Measurements from ENCODE around the gene CAVIN2. TPM values are rescaled to one million over a fixed set of nuclear protein-coding genes. Genes with fewer than 3 reads are reported as not detected.

Gene CAVIN2
- total RNA-seq, 1 experiment from 2014 or later = not detected

GRCh38 chr2:191867507-191867847, 20.6 kb upstream of the CAVIN2 start:
- no peak for DNase-seq
- Mint-ChIP-seq H3K36me3 (ENCODE audit: insufficient read depth, unreplicated experiment) (peaks cover 4% of the 10 kb centered on the region), H3K27me3 (ENCODE audit: insufficient read depth, unreplicated experiment) (no peaks in the 10 kb centered on the region), H3K4me1 (ENCODE audit: low read depth, unreplicated experiment) (peaks cover 18% of the 10 kb centered on the region), H3K9me3 (ENCODE audit: unreplicated experiment) (no peaks in the 10 kb centered on the region), H3K27ac (ENCODE audit: unreplicated experiment) (peak overlapping the region; percentile 94), H3K4me3 (ENCODE audit: unreplicated experiment) (peak overlapping the region; percentile 33)
- intact Hi-C loops (cut with micrococcal nuclease; ENCODE audit: unreplicated experiment) = loop anchor here (5.0 kb wide), 3 partner anchors 110 to 300 kb away; no protein-coding TSS in a partner anchor
- H3K4me1 ChIP-seq = peaks cover 21% of the 10 kb centered on the region
- no peaks in the 10 kb centered on the region for H3K36me3 ChIP-seq (ENCODE audit: control insufficient read depth, insufficient read depth, low read length)
- ChIA-PET CTCF (interaction anchor here (1.0 kb wide), 1 partner anchor 295 kb away, joined by 3 read pairs; no protein-coding TSS in a partner anchor), POLR2A (interaction anchor here (0.8 kb wide), 1 partner anchor 66 kb away, joined by 3 read pairs; no protein-coding TSS in a partner anchor)
- H3K4me3 ChIP-seq (ENCODE audit: low read depth, low read length) = no peak overlapping the region
- peaks cover 7% of the 10 kb centered on the region; the same call in 1 of the 2 replicates for H3K9me3 ChIP-seq
- no TSS peak for BruUV-seq (replicated peaks)
- TF ChIP-seq CTCF (IDR thresholded peaks at IDR 0.05; ENCODE audit: insufficient read depth in 1 of 2, low read depth in 1 of 2, low read length in 1 of 2, severe bottlenecking in 1 of 2, unreplicated experiment in 1 of 2) = no peak
- H3K27me3 ChIP-seq (replicated peaks; ENCODE audit: control insufficient read depth, insufficient read depth, low read length) = no peaks in the 10 kb centered on the region

GRCh38 chr2:191866675-191867506, 20.0 kb upstream of the CAVIN2 start:
- peaks cover 4% of the 10 kb centered on the region for H3K36me3 Mint-ChIP-seq (ENCODE audit: insufficient read depth, unreplicated experiment)
- H3K27ac Mint-ChIP-seq (ENCODE audit: unreplicated experiment) = peak overlapping the region; percentile 94
- ChIA-PET POLR2A (interaction anchor here (0.8 kb wide), 1 partner anchor 65 kb away, joined by 3 read pairs; no protein-coding TSS in a partner anchor), CTCF (interaction anchor here (1.0 kb wide), 1 partner anchor 296 kb away, joined by 3 read pairs; no protein-coding TSS in a partner anchor)
- Histone ChIP-seq H3K36me3 (ENCODE audit: control insufficient read depth, insufficient read depth, low read length) (no peaks in the 10 kb centered on the region), H3K4me1 (peaks cover 21% of the 10 kb centered on the region), H3K27me3 (replicated peaks; ENCODE audit: control insufficient read depth, insufficient read depth, low read length) (no peaks in the 10 kb centered on the region), H3K4me3 (ENCODE audit: low read depth, low read length) (no peak overlapping the region), H3K9me3 (peaks cover 7% of the 10 kb centered on the region; the same call in 1 of the 2 replicates)
- H3K4me1 Mint-ChIP-seq (ENCODE audit: low read depth, unreplicated experiment) = peaks cover 18% of the 10 kb centered on the region
- no peak for TF ChIP-seq CTCF (IDR thresholded peaks at IDR 0.05; ENCODE audit: insufficient read depth in 1 of 2, low read depth in 1 of 2, low read length in 1 of 2, severe bottlenecking in 1 of 2, unreplicated experiment in 1 of 2)
- BruUV-seq (replicated peaks) = no TSS peak
- intact Hi-C loops (cut with micrococcal nuclease; ENCODE audit: unreplicated experiment) = loop anchor here (5.0 kb wide), 3 partner anchors 110 to 300 kb away; no protein-coding TSS in a partner anchor
- no peaks in the 10 kb centered on the region for H3K9me3 Mint-ChIP-seq (ENCODE audit: unreplicated experiment)
- no peaks in the 10 kb centered on the region for H3K27me3 Mint-ChIP-seq (ENCODE audit: insufficient read depth, unreplicated experiment)
- H3K4me3 Mint-ChIP-seq (ENCODE audit: unreplicated experiment) = peak overlapping the region; percentile 33
- peak; percentile 48 to 57 for DNase-seq

- H3K4me3 ChIP-seq (ENCODE audit: low read depth, low read length) = no peak overlapping the region
- Mint-ChIP-seq H3K4me1 (ENCODE audit: low read depth, unreplicated experiment) (peaks cover 18% of the 10 kb centered on the region), H3K4me3 (ENCODE audit: unreplicated experiment) (peak overlapping the region; percentile 33), H3K36me3 (ENCODE audit: insufficient read depth, unreplicated experiment) (peaks cover 4% of the 10 kb centered on the region), H3K27ac (ENCODE audit: unreplicated experiment) (peak overlapping the region; percentile 94), H3K27me3 (ENCODE audit: insufficient read depth, unreplicated experiment) (no peaks in the 10 kb centered on the region), H3K9me3 (ENCODE audit: unreplicated experiment) (no peaks in the 10 kb centered on the region)
- peaks cover 7% of the 10 kb centered on the region; the same call in 1 of the 2 replicates for H3K9me3 ChIP-seq
- ChIA-PET CTCF (no interaction called here), POLR2A (no interaction called here)
- H3K4me1 ChIP-seq = peaks cover 21% of the 10 kb centered on the region
- no peak for DNase-seq
- H3K27me3 ChIP-seq (replicated peaks; ENCODE audit: control insufficient read depth, insufficient read depth, low read length) = no peaks in the 10 kb centered on the region
- intact Hi-C loops (cut with micrococcal nuclease; ENCODE audit: unreplicated experiment) = loop anchor here (5.0 kb wide), 3 partner anchors 111 to 299 kb away; no protein-coding TSS in a partner anchor
- no peaks in the 10 kb centered on the region for H3K36me3 ChIP-seq (ENCODE audit: control insufficient read depth, insufficient read depth, low read length)
- no TSS peak for BruUV-seq (replicated peaks)
- TF ChIP-seq CTCF (IDR thresholded peaks at IDR 0.05; ENCODE audit: insufficient read depth in 1 of 2, low read depth in 1 of 2, low read length in 1 of 2, severe bottlenecking in 1 of 2, unreplicated experiment in 1 of 2) = no peak
Measured at GRCh38 chr2:191866195-191866594, 19.3 kb upstream of the CAVIN2 start.
